Spleen (tissue), 7 donors: Measurements from ENCODE around the gene R3HCC1L.

ENCODE experiments used
- CTCF ChIP-seq, 11 experiments: fragments of 200-600 bp in 7 of 11; fragments of 450-650 bp in 4 of 11; sonication (generic) in 4 of 11; IDR thresholded peaks in 8 of 11; conservative IDR thresholded peaks in 3 of 11; 1 replicate in 7 of 11; 2 replicates in 4 of 11; pipeline versions ENCODE4 v1.4.0 to v1.8.0; 2016 to 2021; ENCODE audit warnings: antibody characterized with exemption in 11 of 11, inconsistent platforms in 4 of 11, mild to moderate bottlenecking in 1 of 11
- POLR2A ChIP-seq, 3 donors: fragments of 450-650 bp; IDR thresholded peaks; one replicate each; pipeline ENCODE4 v1.5.1; 2017; ENCODE audit warnings: antibody characterized with exemption in 3 of 3, mild to moderate bottlenecking in 1 of 3
- POLR2AphosphoS5 ChIP-seq, 3 donors: sonication (generic); formaldehyde crosslinking; IDR thresholded peaks; one replicate each; pipeline ENCODE4 v1.5.1; 2017; ENCODE audit warnings: antibody characterized with exemption in 3 of 3
- donor health status: DM: no; HTN: no; CAD: no; lungs with moderate emphysema.
- donor health status: DM: no; HTN: no; CAD: no.
- donor health status: DM: no; HTN: no; CAD: no.

- TF ChIP-seq POLR2A (IDR thresholded peaks at IDR 0.05) (no peak), CTCF (IDR thresholded peaks at IDR 0.05 in 8 of 11, conservative IDR thresholded peaks at IDR 0.05 in 3 of 11) (no peak), POLR2AphosphoS5 (IDR thresholded peaks at IDR 0.05) (no peak)
These were observed 8.4 kb upstream of the R3HCC1L start for GRCh38 chr10:98125940-98126631.
